Smooth muscle cell (in vitro differentiated cells): ENCODE data around the gene ST6GAL1. TPM values are rescaled to one million over a fixed set of nuclear protein-coding genes. Genes with fewer than 3 reads are reported as not detected.
"Not testable (repeated sequence)": the region's sequence is repeated elsewhere in the genome, so short reads cannot be mapped to it uniquely, and the experiment has no call there.

ENCODE experiments used
- DNase-seq: peaks from one replicate; lab custom pipeline; 2025; ENCODE audit not compliant: unreplicated experiment; lab: John Stamatoyannopoulos, UW
- H2AFZ ChIP-seq: fragments of 200-600 bp; sonication (generic); 2 replicates; pipeline ENCODE4 v1.6.0; 2016; ENCODE audit warnings: antibody characterized with exemption, low read depth, mild to moderate bottlenecking
- H3F3A ChIP-seq: fragments of 200-600 bp; sonication (generic); 2 replicates; pipeline ENCODE4 v1.6.0; 2017; ENCODE audit warnings: antibody characterized with exemption, low read depth
- H3K27ac ChIP-seq: fragments of 200-600 bp; sonication (generic); 2 replicates; pipeline ENCODE4 v1.5.1; 2016; ENCODE audit warnings: low read depth, mild to moderate bottlenecking
- H3K27me3 ChIP-seq: fragments of 200-600 bp; sonication (generic); 2 replicates; pipeline ENCODE4 v1.6.1; 2016; ENCODE audit warnings: low read depth, mild to moderate bottlenecking
- H3K36me3 ChIP-seq: fragments of 200-600 bp; sonication (generic); 2 replicates; pipeline ENCODE4 v1.5.1; 2016; ENCODE audit warnings: low read depth
- H3K4me1 ChIP-seq: fragments of 200-600 bp; sonication (generic); 2 replicates; pipeline ENCODE4 v1.5.1; 2016; ENCODE audit warnings: low read depth
- H3K4me2 ChIP-seq: fragments of 200-600 bp; sonication (generic); 2 replicates; pipeline ENCODE4 v1.6.0; 2016; ENCODE audit warnings: mild to moderate bottlenecking
- H3K4me3 ChIP-seq: fragments of 200-600 bp; sonication (generic); 2 replicates; pipeline ENCODE4 v1.5.1; 2016; ENCODE audit warnings: mild to moderate bottlenecking
- H3K79me2 ChIP-seq: fragments of 200-600 bp; sonication (generic); 2 replicates; pipeline ENCODE4 v1.6.0; 2016; ENCODE audit warnings: low read depth, mild to moderate bottlenecking
- H3K9ac ChIP-seq: fragments of 200-600 bp; sonication (generic); 2 replicates; pipeline ENCODE4 v1.6.0; 2016; ENCODE audit warnings: low read depth
- H3K9me3 ChIP-seq: fragments of 200-600 bp; sonication (generic); replicated peaks from 2 replicates; pipeline ENCODE4 v1.5.1; 2016; ENCODE audit warnings: low read depth
- H4K20me1 ChIP-seq: fragments of 200-600 bp; sonication (generic); 2 replicates; pipeline ENCODE4 v1.6.0; 2016; ENCODE audit warnings: low read depth
- whole genome bisulfite sequencing: methylation state at CpG from one replicate; pipeline ENCODE4 v1.1.7; 2016; ENCODE audit warnings: low lambda C conversion rate; 5-methylcytosine and 5-hydroxymethylcytosine counted together
- polyA plus RNA-seq: library from polyadenylated mRNA; unstranded; fragments of >200 nt; fragmentation: Nextera tagmentation; extraction: Ambion mirVana; gene quantifications from 2 replicates; pipeline ENCODE4 v1.2.1, GENCODE V29; 2016
- total RNA-seq: library from RNA; depleted of rRNA; stranded (reverse); fragments of >200 nt; gene quantifications from 2 replicates; pipeline ENCODE4 v1.2.3, GENCODE V29; 2014
- TF ChIP-seq, protein P1 (sequence below): fragments of 200-600 bp; sonication (generic); IDR thresholded peaks from 2 replicates; pipeline ENCODE4 v1.5.1; 2017; ENCODE audit warnings: borderline replicate concordance, mild to moderate bottlenecking, antibody characterized with exemption; ENCODE audit not compliant: insufficient read depth, poor library complexity, severe bottlenecking

ST6GAL1 gene
- total and polyA plus RNA-seq, 2 experiments from 2014 or later = 3.5 to 8.9 TPM

DNA sequence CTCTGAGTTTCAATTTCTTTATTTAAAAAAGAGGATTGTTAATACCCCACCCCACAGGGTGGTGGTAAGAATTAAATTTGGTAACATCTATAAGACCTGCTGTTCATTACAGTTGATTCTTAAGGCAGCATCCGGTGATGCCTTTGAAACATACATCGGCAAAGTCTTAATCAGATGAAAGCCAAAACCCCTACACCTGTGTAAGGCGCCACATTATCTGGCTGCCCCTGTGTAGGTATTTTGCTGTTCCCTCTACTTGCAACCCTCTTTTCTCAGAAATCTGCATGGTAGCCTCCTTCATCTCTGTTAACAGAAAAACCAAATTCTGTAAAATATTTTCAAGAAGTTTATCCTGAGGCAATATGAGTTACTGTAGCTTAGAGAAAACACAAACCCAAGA lies 90.0 kb downstream of the ST6GAL1 start:
- H4K20me1 ChIP-seq = no peaks in the 10 kb centered on the region
- H3K27ac ChIP-seq = no peak overlapping the region
- H3K4me2 ChIP-seq = no peak overlapping the region
- 100% methylated on average over 3 of the region's 3 CpGs for WGBS
- H3K36me3 ChIP-seq = no peaks in the 10 kb centered on the region
- no peaks in the 10 kb centered on the region for H3K79me2 ChIP-seq
- no peaks in the 10 kb centered on the region for H3K4me1 ChIP-seq
- no peaks in the 10 kb centered on the region for H3K27me3 ChIP-seq
- H3K9me3 ChIP-seq = no peaks in the 10 kb centered on the region
- no peak overlapping the region for H3K4me3 ChIP-seq
- TF ChIP-seq, protein P1, sequence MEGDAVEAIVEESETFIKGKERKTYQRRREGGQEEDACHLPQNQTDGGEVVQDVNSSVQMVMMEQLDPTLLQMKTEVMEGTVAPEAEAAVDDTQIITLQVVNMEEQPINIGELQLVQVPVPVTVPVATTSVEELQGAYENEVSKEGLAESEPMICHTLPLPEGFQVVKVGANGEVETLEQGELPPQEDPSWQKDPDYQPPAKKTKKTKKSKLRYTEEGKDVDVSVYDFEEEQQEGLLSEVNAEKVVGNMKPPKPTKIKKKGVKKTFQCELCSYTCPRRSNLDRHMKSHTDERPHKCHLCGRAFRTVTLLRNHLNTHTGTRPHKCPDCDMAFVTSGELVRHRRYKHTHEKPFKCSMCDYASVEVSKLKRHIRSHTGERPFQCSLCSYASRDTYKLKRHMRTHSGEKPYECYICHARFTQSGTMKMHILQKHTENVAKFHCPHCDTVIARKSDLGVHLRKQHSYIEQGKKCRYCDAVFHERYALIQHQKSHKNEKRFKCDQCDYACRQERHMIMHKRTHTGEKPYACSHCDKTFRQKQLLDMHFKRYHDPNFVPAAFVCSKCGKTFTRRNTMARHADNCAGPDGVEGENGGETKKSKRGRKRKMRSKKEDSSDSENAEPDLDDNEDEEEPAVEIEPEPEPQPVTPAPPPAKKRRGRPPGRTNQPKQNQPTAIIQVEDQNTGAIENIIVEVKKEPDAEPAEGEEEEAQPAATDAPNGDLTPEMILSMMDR = no peak
- DNase-seq = no peak
- no peaks in the 10 kb centered on the region for H3F3A ChIP-seq
- H3K9ac ChIP-seq = no peak overlapping the region
- H2AFZ ChIP-seq = no peak overlapping the region

DNA sequence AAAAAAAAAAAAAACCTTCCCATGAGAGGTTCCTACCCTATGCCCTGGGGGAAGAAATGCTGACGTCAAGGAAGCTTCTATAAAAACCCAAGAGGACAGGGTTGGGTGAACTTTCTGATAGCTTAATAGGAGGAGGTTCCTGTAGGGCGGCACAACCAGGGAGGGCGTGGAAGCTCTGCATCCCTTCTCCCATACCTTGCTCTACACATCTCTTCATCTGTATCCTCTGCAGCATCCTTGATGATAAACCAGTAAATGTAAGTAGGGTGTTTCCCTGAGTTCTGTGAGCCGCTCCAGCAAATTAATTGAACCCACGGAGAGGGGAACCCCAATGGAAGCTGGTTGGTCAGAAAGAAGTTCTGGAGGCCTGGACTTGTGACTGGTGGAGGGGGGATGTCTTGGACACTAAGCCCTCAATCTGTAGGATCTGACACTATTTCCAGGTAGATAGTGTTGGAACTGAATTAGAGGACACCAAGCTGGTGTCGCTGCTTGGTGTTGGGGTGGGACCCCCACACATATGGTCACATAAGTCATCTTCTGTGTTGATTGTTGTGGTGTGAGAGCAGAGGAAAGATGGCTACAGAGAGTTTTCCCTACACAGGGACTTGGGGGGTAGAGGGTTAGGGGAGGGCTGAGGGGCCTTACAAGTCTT lies 91.5 kb downstream of the ST6GAL1 start:
- H3K27ac ChIP-seq = no peak overlapping the region
- H3K36me3 ChIP-seq = no peaks in the 10 kb centered on the region
- H2AFZ ChIP-seq = no peak overlapping the region
- H3K9ac ChIP-seq = no peak overlapping the region
- H3K79me2 ChIP-seq = no peaks in the 10 kb centered on the region
- H3F3A ChIP-seq = no peaks in the 10 kb centered on the region
- no peaks in the 10 kb centered on the region for H3K9me3 ChIP-seq
- WGBS = 97% methylated on average over 6 of the region's 6 CpGs
- TF ChIP-seq, protein P1 = no peak
- H3K27me3 ChIP-seq = no peaks in the 10 kb centered on the region
- H3K4me2 ChIP-seq = no peak overlapping the region
- H3K4me1 ChIP-seq = no peaks in the 10 kb centered on the region
- H4K20me1 ChIP-seq = no peaks in the 10 kb centered on the region
- no peak overlapping the region for H3K4me3 ChIP-seq
- no peak for DNase-seq

DNA sequence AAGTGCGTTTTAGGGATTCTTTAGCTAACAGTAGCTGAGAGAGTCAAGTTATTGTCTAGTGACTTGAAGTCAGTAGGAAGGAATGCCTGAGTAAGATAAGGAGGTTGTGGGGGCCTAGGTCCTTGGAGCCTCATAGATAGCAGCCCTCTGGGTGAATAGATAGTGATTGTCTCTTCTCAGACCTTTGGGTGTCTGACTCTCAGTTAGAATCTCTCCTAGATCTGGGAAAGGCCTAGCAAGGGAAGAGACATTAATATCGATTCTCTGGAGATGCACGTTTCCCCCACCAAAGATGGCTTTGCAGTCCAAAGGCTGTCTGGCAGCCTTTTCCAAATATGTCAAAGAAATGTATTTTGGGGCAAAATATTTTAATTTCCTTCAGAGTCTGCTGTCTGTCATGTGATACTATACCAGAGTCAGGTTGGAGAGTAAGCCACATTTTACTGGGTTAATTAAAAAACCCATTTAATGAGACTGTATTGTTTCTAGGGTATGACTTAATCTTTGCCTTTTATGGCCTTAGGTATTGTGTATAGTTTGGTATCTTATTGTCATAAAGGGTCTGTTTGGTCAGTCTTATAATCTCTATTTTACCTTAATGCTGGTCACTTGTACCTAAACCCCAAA lies 92.2 kb downstream of the ST6GAL1 start:
- no peaks in the 10 kb centered on the region for H3K79me2 ChIP-seq
- H3F3A ChIP-seq = no peaks in the 10 kb centered on the region
- TF ChIP-seq, protein P1 = no peak
- H3K4me2 ChIP-seq = no peak overlapping the region
- DNase-seq = no peak
- H3K4me1 ChIP-seq = no peaks in the 10 kb centered on the region
- H3K4me3 ChIP-seq = no peak overlapping the region
- H3K9ac ChIP-seq = no peak overlapping the region
- H3K27ac ChIP-seq = no peak overlapping the region
- no peaks in the 10 kb centered on the region for H3K9me3 ChIP-seq
- H3K36me3 ChIP-seq = no peaks in the 10 kb centered on the region
- H2AFZ ChIP-seq = no peak overlapping the region
- H3K27me3 ChIP-seq = no peaks in the 10 kb centered on the region
- H4K20me1 ChIP-seq = no peaks in the 10 kb centered on the region
- WGBS = 76% methylated on average over 3 of the region's 3 CpGs

DNA sequence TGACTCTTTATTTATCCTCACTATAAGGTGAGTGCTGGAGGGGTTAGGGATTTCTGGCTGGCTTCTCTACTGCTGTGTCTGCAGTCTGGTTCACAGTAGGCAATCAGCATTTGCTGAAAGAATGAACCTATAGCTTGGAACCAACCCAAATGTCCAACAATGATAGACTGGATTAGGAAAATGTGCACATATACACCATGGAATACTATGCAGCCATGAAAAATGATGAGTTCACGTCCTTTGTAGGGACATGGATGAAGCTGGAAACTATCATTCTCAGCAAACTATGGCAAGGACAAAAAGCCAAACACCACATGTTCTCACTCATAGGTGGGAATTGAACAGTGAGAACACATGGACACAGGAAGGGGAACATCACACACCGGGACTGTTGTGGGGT lies 93.0 kb downstream of the ST6GAL1 start:
- not testable (repeated sequence) for H3K79me2 ChIP-seq, H3K36me3 ChIP-seq, H3K9ac ChIP-seq, H3K4me3 ChIP-seq, H3K27me3 ChIP-seq, H3K4me1 ChIP-seq, H3K9me3 ChIP-seq, H3K4me2 ChIP-seq, H4K20me1 ChIP-seq, H3K27ac ChIP-seq, H3F3A ChIP-seq, DNase-seq, H2AFZ ChIP-seq
- 81% methylated on average over 2 of the region's 2 CpGs for WGBS
